Measurements from ENCODE around the gene SOX15. TPM values are rescaled to one million over a fixed set of nuclear protein-coding genes. Genes with fewer than 3 reads are reported as not detected.
A peak's percentile ranks its signal among the peaks of the same experiment; 100 is the strongest.

The SOX15 gene
- total RNA-seq, 1 donor from 2014 or later: 0.65 TPM

GRCh38 chr17:7577327-7578199, 12.3 kb downstream of the SOX15 start:
- TF ChIP-seq CTCF (conservative IDR thresholded peaks at IDR 0.05): no peak
- Mint-ChIP-seq H3K27ac (ENCODE audit: unreplicated experiment) (peak overlapping the region; percentile 51), H3K9me3 (no peaks in the 10 kb centered on the region), H3K36me3 (ENCODE audit: low read depth) (peaks cover 70% of the 10 kb centered on the region), H3K27me3 (ENCODE audit: low read depth) (peaks cover 50% of the 10 kb centered on the region), H3K4me1 (peaks cover 68% of the 10 kb centered on the region), H3K4me3 (peak overlapping the region; percentile 99)
- no peak for DNase-seq (ENCODE audit: low read depth, low spot score)

- H3K27me3 Mint-ChIP-seq (ENCODE audit: low read depth): peaks cover 51% of the 10 kb centered on the region
Observed at GRCh38 chr17:7576432-7576937, 13.4 kb downstream of the SOX15 start.

GRCh38 chr17:7575959-7576358, 13.9 kb downstream of the SOX15 start:
- H3K36me3 Mint-ChIP-seq (ENCODE audit: low read depth): peaks cover 69% of the 10 kb centered on the region
- H3K27me3 Mint-ChIP-seq (ENCODE audit: low read depth): peaks cover 48% of the 10 kb centered on the region
- H3K9me3 Mint-ChIP-seq: no peaks in the 10 kb centered on the region
- TF ChIP-seq CTCF (conservative IDR thresholded peaks at IDR 0.05): no peak
- H3K4me3 Mint-ChIP-seq: peak overlapping the region; percentile 99
- H3K27ac Mint-ChIP-seq (ENCODE audit: unreplicated experiment): no peak overlapping the region
- peaks cover 75% of the 10 kb centered on the region for H3K4me1 Mint-ChIP-seq
- no peak for DNase-seq (ENCODE audit: low read depth, low spot score)

More at GRCh38 chr17:7576432-7576937, 13.4 kb downstream of the SOX15 start:
- no peak for DNase-seq (ENCODE audit: low read depth, low spot score)
- peaks cover 73% of the 10 kb centered on the region for H3K4me1 Mint-ChIP-seq
- no peaks in the 10 kb centered on the region for H3K9me3 Mint-ChIP-seq
- TF ChIP-seq CTCF (conservative IDR thresholded peaks at IDR 0.05): no peak
- no peak overlapping the region for H3K27ac Mint-ChIP-seq (ENCODE audit: unreplicated experiment)
- peaks cover 71% of the 10 kb centered on the region for H3K36me3 Mint-ChIP-seq (ENCODE audit: low read depth)
- peak overlapping the region; percentile 99 for H3K4me3 Mint-ChIP-seq

- DNase-seq (ENCODE audit: low read depth, low spot score): no peak
- Mint-ChIP-seq H3K4me1 (peaks cover 70% of the 10 kb centered on the region), H3K9me3 (no peaks in the 10 kb centered on the region), H3K36me3 (ENCODE audit: low read depth) (peaks cover 68% of the 10 kb centered on the region), H3K27me3 (ENCODE audit: low read depth) (peaks cover 45% of the 10 kb centered on the region), H3K4me3 (peak overlapping the region; percentile 99), H3K27ac (ENCODE audit: unreplicated experiment) (no peak overlapping the region)
- no peak for TF ChIP-seq CTCF (conservative IDR thresholded peaks at IDR 0.05)
Observed at GRCh38 chr17:7575481-7575883, 14.4 kb downstream of the SOX15 start.

GRCh38 chr17:7574176-7574953, 15.5 kb downstream of the SOX15 start:
- peaks cover 62% of the 10 kb centered on the region for H3K36me3 Mint-ChIP-seq (ENCODE audit: low read depth)
- H3K4me1 Mint-ChIP-seq: peaks cover 63% of the 10 kb centered on the region
- no peaks in the 10 kb centered on the region for H3K9me3 Mint-ChIP-seq
- peak overlapping the region; percentile 99 for H3K4me3 Mint-ChIP-seq
- no peak for TF ChIP-seq CTCF (conservative IDR thresholded peaks at IDR 0.05)
- peaks cover 36% of the 10 kb centered on the region for H3K27me3 Mint-ChIP-seq (ENCODE audit: low read depth)
- peak overlapping the region; percentile 92 for H3K27ac Mint-ChIP-seq (ENCODE audit: unreplicated experiment)
- no peak for DNase-seq (ENCODE audit: low read depth, low spot score)

All from neural crest cell (in vitro differentiated cells).